IMR-90 (cell line): ENCODE results near the gene TCF25. TPM values are rescaled to one million over a fixed set of nuclear protein-coding genes. Genes with fewer than 3 reads are reported as not detected.

ENCODE experiments used
- ATAC-seq: fragments of 200-7000 bp; cut with Tn5 transposase; 2 replicates; pipeline ENCODE4 v1.9.1; 2020; ENCODE audit warnings: low read depth, mild to moderate bottlenecking, moderate library complexity
- BruUV-seq: library from RNA; stranded (reverse); fragments of 400-500 nt; replicated peaks from 2 replicates; lab custom pipeline; 2021; lab: Mats Ljungman, UMichigan
- CTCF ChIA-PET: fragments of 300-600 bp; formaldehyde crosslinking; extraction: SDS; loops from one replicate; lab custom pipeline; 2021; ENCODE audit warnings: antibody characterized with exemption; lab: Yijun Ruan, JAX
- POLR2A ChIA-PET: fragments of 300-600 bp; sonication (Branson Sonifier 250); formaldehyde crosslinking; loops from one replicate; lab custom pipeline; 2022; ENCODE audit warnings: antibody characterized with exemption; ENCODE audit not compliant: unreplicated experiment; lab: Charles Lee
- DNase-seq: peaks from one replicate; pipeline ENCODE4 v3.0.0; 2013
- H2AFZ ChIP-seq: replicated peaks from 2 replicates; pipeline ENCODE3; 2013; ENCODE audit warnings: low read length, mild to moderate bottlenecking; ENCODE audit not compliant: poor library complexity
- H2AK5ac ChIP-seq: 2 replicates; pipeline ENCODE4 v1.6.1; 2013; ENCODE audit warnings: low read depth, low read length, inconsistent platforms
- H2AK9ac ChIP-seq: replicated peaks from 2 replicates; pipeline ENCODE3; 2013; ENCODE audit warnings: mild to moderate bottlenecking, low read depth, low read length, moderate library complexity; ENCODE audit not compliant: poor library complexity
- H2BK120ac ChIP-seq: 2 replicates; pipeline ENCODE4 v1.6.1; 2013; ENCODE audit warnings: low read depth, low read length, inconsistent platforms
- H2BK15ac ChIP-seq: 3 replicates; pipeline ENCODE4 v1.6.1; 2013; ENCODE audit warnings: low read depth, low read length, inconsistent platforms
- H2BK20ac ChIP-seq: 2 replicates; pipeline ENCODE4 v1.6.1; 2013; ENCODE audit warnings: low read depth, mild to moderate bottlenecking, inconsistent platforms, low read length, moderate library complexity
- H2BK5ac ChIP-seq: 2 replicates; pipeline ENCODE4 v1.6.1; 2013; ENCODE audit warnings: mild to moderate bottlenecking, low read depth, low read length, inconsistent platforms; ENCODE audit not compliant: poor library complexity, severe bottlenecking
- H3K14ac ChIP-seq: replicated peaks from 2 replicates; pipeline ENCODE4 v1.6.1; 2013; ENCODE audit warnings: low read depth, low read length, inconsistent platforms
- H3K18ac ChIP-seq: 2 replicates; pipeline ENCODE4 v1.6.1; 2013; ENCODE audit warnings: low read depth, low read length, control low read depth
- H3K23ac ChIP-seq: 2 replicates; pipeline ENCODE4 v1.6.1; 2013; ENCODE audit warnings: low read depth, low read length, inconsistent platforms
- H3K27ac ChIP-seq: 2 replicates; pipeline ENCODE4 v1.5.1; 2013; ENCODE audit warnings: mild to moderate bottlenecking, control low read depth, low read length; ENCODE audit not compliant: insufficient read depth
- H3K27me3 ChIP-seq: 2 replicates; pipeline ENCODE4 v1.6.1; 2013; ENCODE audit warnings: low read length; ENCODE audit not compliant: control insufficient read depth, insufficient read depth
- H3K36me3 ChIP-seq: 2 replicates; pipeline ENCODE4 v1.6.1; 2013; ENCODE audit warnings: low read length, mixed read lengths; ENCODE audit not compliant: control insufficient read depth, insufficient read depth
- H3K4ac ChIP-seq: 2 replicates; pipeline ENCODE4 v1.6.1; 2013; ENCODE audit warnings: low read depth, low read length, inconsistent platforms
- H3K4me1 ChIP-seq: 2 replicates; pipeline ENCODE4 v1.6.1; 2013; ENCODE audit warnings: low read length, mixed read lengths; ENCODE audit not compliant: control insufficient read depth, insufficient read depth
- H3K4me2 ChIP-seq: 2 replicates; pipeline ENCODE4 v1.6.1; 2013; ENCODE audit warnings: low read depth, mild to moderate bottlenecking, control low read depth, low read length, moderate library complexity
- H3K4me3 ChIP-seq: 2 replicates; pipeline ENCODE4 v1.5.1; 2013; ENCODE audit warnings: low read depth, mild to moderate bottlenecking, control low read depth, low read length, moderate library complexity; ENCODE audit not compliant: insufficient read depth
- H3K56ac ChIP-seq: 2 replicates; pipeline ENCODE4 v1.6.1; 2013; ENCODE audit warnings: low read length, inconsistent platforms; ENCODE audit not compliant: insufficient read depth; ENCODE audit errors: extremely low read depth
- H3K79me1 ChIP-seq, 2 experiments: 2 replicates each; pipeline ENCODE4 v1.6.1; 2013; ENCODE audit warnings: low read length in 2 of 2, inconsistent platforms in 1 of 2, low read depth in 1 of 2
- H3K9ac ChIP-seq: 2 replicates; pipeline ENCODE4 v1.6.1; 2013; ENCODE audit warnings: low read depth, low read length, control low read depth
- H3K9me1 ChIP-seq: 2 replicates; pipeline ENCODE4 v1.6.1; 2013; ENCODE audit warnings: low read length, inconsistent platforms; ENCODE audit not compliant: insufficient read depth
- H3K9me3 ChIP-seq: 2 replicates; pipeline ENCODE4 v1.6.1; 2013; ENCODE audit warnings: low read length; ENCODE audit not compliant: control insufficient read depth, insufficient read depth
- H4K20me1 ChIP-seq: 2 replicates; pipeline ENCODE4 v1.6.1; 2013; ENCODE audit warnings: low read length, inconsistent platforms; ENCODE audit not compliant: insufficient read depth
- H4K5ac ChIP-seq: 2 replicates; pipeline ENCODE4 v1.6.1; 2013; ENCODE audit warnings: mild to moderate bottlenecking, low read depth, low read length, control low read depth
- H4K8ac ChIP-seq, 2 experiments: 2 replicates each; pipeline ENCODE4 v1.6.1; 2013; ENCODE audit warnings: low read depth in 2 of 2, low read length in 2 of 2, control low read depth in 1 of 2, inconsistent platforms in 1 of 2
- H4K91ac ChIP-seq: 2 replicates; pipeline ENCODE4 v1.6.1; 2013; ENCODE audit warnings: low read depth, low read length, inconsistent platforms; ENCODE audit not compliant: insufficient read depth
- BHLHE40 ChIP-seq: fragments of 150-350 bp; IDR thresholded peaks from 2 replicates; pipeline ENCODE4 v1.6.1; 2016; ENCODE audit warnings: mild to moderate bottlenecking, low read depth, low read length
- CEBPB ChIP-seq: IDR thresholded peaks from 2 replicates; pipeline ENCODE4 v1.6.1; 2012; ENCODE audit warnings: low read depth, low read length, improper control_type of control experiment
- CHD1 ChIP-seq: IDR thresholded peaks from 2 replicates; pipeline ENCODE4 v1.6.1; 2012; ENCODE audit warnings: low read depth, low read length, improper control_type of control experiment
- CTCF ChIP-seq: conservative IDR thresholded peaks from 2 replicates; pipeline ENCODE4 v1.5.1; 2012; ENCODE audit warnings: mild to moderate bottlenecking, low read depth, low read length, improper control_type of control experiment
- ELK1 ChIP-seq: fragments of 150-350 bp; IDR thresholded peaks from 2 replicates; pipeline ENCODE4 v1.6.1; 2016; ENCODE audit warnings: low read depth, mild to moderate bottlenecking, low read length, moderate library complexity, borderline replicate concordance
- FOS ChIP-seq: fragments of 150-350 bp; IDR thresholded peaks from 2 replicates; pipeline ENCODE4 v1.6.1; 2016; ENCODE audit warnings: low read depth, low read length
- MAFK ChIP-seq: IDR thresholded peaks from 2 replicates; pipeline ENCODE4 v1.6.1; 2012; ENCODE audit warnings: low read depth, low read length, improper control_type of control experiment
- MAZ ChIP-seq: IDR thresholded peaks from 2 replicates; pipeline ENCODE4 v1.6.1; 2012; ENCODE audit warnings: low read depth, mild to moderate bottlenecking, low read length, improper control_type of control experiment, moderate library complexity, borderline replicate concordance
- MXI1 ChIP-seq: IDR thresholded peaks from 2 replicates; pipeline ENCODE4 v1.6.1; 2012; ENCODE audit warnings: low read depth, mild to moderate bottlenecking, low read length, moderate library complexity, borderline replicate concordance
- NFE2L2 ChIP-seq: fragments of 150-350 bp; IDR thresholded peaks from 2 replicates; pipeline ENCODE4 v1.6.1; 2016; ENCODE audit warnings: low read depth, mild to moderate bottlenecking, low read length
- POLR2A ChIP-seq: IDR thresholded peaks from 2 replicates; pipeline ENCODE4 v1.6.1; 2012; ENCODE audit warnings: mild to moderate bottlenecking, low read depth, low read length
- RAD21 ChIP-seq: IDR thresholded peaks from 2 replicates; pipeline ENCODE4 v1.6.1; 2012; ENCODE audit warnings: low read length, improper control_type of control experiment
- RCOR1 ChIP-seq: IDR thresholded peaks from 2 replicates; pipeline ENCODE4 v1.6.1; 2012; ENCODE audit warnings: mild to moderate bottlenecking, low read length, improper control_type of control experiment; ENCODE audit not compliant: insufficient replicate concordance
- RFX5 ChIP-seq: IDR thresholded peaks from 2 replicates; pipeline ENCODE4 v1.8.0; 2012; ENCODE audit warnings: low read depth, mild to moderate bottlenecking, low read length, moderate library complexity
- SMC3 ChIP-seq: fragments of 150-350 bp; IDR thresholded peaks from 2 replicates; pipeline ENCODE4 v1.6.1; 2016; ENCODE audit warnings: low read depth, mild to moderate bottlenecking, antibody characterized with exemption, low read length, moderate library complexity
- USF2 ChIP-seq: fragments of 150-350 bp; IDR thresholded peaks from 2 replicates; pipeline ENCODE4 v1.6.1; 2017; ENCODE audit warnings: mild to moderate bottlenecking, antibody characterized with exemption, low read length, low read depth
- WGBS, 2 experiments: methylation state at CpG; one replicate each; pipeline versions ENCODE4 v1.1.5 to v1.1.7; 2013; ENCODE audit warnings: missing lambda C conversion rate in 2 of 2; ENCODE audit not compliant: insufficient read length in 1 of 2; ENCODE audit errors: extremely low coverage in 2 of 2; 5-methylcytosine and 5-hydroxymethylcytosine counted together
- dilution Hi-C: fragments of 300-500 bp; cut with HindIII; formaldehyde crosslinking; loops from one replicate; pipeline ENCODE4 v1.14.3; 2018; ENCODE audit warnings: low sequenced_read_pairs; ENCODE audit not compliant: unreplicated experiment
- in situ Hi-C: fragments of 300-500 bp; cut with MboI; formaldehyde crosslinking; loops from 3 replicates; pipeline ENCODE4 v1.14.3; 2019; ENCODE audit warnings: low sequenced_read_pairs, inconsistent platforms, mixed read lengths
- intact Hi-C: fragments of 100-400 bp; cut with micrococcal nuclease; formaldehyde crosslinking; loops from 2 replicates; pipeline ENCODE4 v1.10.0; 2022
- polyA plus RNA-seq, 3 experiments: library from polyadenylated mRNA; depleted of rRNA; stranded (reverse); fragments of >200 nt; gene quantifications; 2 replicates each; pipeline ENCODE4 v1.2.3, GENCODE V29; 2012; ENCODE audit warnings: low replicate concordance in 1 of 3
- total RNA-seq: library from RNA; depleted of rRNA; stranded (reverse); fragments of >200 nt; gene quantifications from 2 replicates; pipeline ENCODE4 v1.2.3, GENCODE V29; 2012

Gene TCF25
- total and polyA plus RNA-seq, 2 of the 4 experiments (the other 2 are of a cell fraction), result 127 to 184 TPM

GRCh38 chr16:89944773-89945172 lies 71.4 kb downstream of the TCF25 start:
- Histone ChIP-seq H4K8ac (no peak overlapping the region), H3K23ac (no peak overlapping the region)
- BruUV-seq, result no TSS peak

More at GRCh38 chr16:89944773-89945172, 71.4 kb downstream of the TCF25 start:
- Histone ChIP-seq H2BK120ac (no peak overlapping the region), H3K4ac (no peak overlapping the region), H3K27ac (no peak overlapping the region), H2AK9ac (no peak overlapping the region), H2BK5ac (no peak overlapping the region), H3K4me1 (peaks cover 6% of the 10 kb centered on the region; the same call in 1 of the 2 replicates), H3K4me3 (no peak overlapping the region), H4K5ac (no peak overlapping the region), H3K9ac (no peak overlapping the region), H3K27me3 (no peaks in the 10 kb centered on the region), H3K14ac (no peak overlapping the region), H3K79me1 (peaks cover 6 to 7% of the 10 kb centered on the region in 2 experiments; a peak in 3 of 4 replicates), H3K36me3 (no peaks in the 10 kb centered on the region), H3K9me3 (no peaks in the 10 kb centered on the region), H3K9me1 (no peaks in the 10 kb centered on the region), H2BK20ac (no peak overlapping the region), H3K56ac (no peak overlapping the region), H2AK5ac (no peak overlapping the region), H2AFZ (no peak overlapping the region), H3K18ac (no peak overlapping the region), H2BK15ac (no peak overlapping the region), H4K91ac (no peak overlapping the region), H4K20me1 (no peaks in the 10 kb centered on the region; the same call in 1 of the 2 replicates), H3K4me2 (no peak overlapping the region)
- TF ChIP-seq BHLHE40 (no peak), FOS (no peak), CEBPB (no peak), CHD1 (no peak), NFE2L2 (no peak), POLR2A (no peak), SMC3 (no peak), RFX5 (no peak), RCOR1 (no peak), ELK1 (no peak), MAZ (no peak), CTCF (no peak), MAFK (no peak), RAD21 (no peak), MXI1 (no peak), USF2 (no peak)
- CTCF ChIA-PET, result no interaction called here
- intact Hi-C loops (no loop called here), dilution Hi-C loops (no loop called here), in situ Hi-C loops (no loop called here)
- WGBS, 2 experiments, result 100% methylated on average over 1 of the region's 5 CpGs; no CpG with 5 or more reads in 1 of the 2 experiments
- ATAC-seq (no peak), DNase-seq (no peak)
- POLR2A ChIA-PET, result no interaction called here
